ENCODE measurements around the gene ATP11A.

Gene ATP11A

DNA sequence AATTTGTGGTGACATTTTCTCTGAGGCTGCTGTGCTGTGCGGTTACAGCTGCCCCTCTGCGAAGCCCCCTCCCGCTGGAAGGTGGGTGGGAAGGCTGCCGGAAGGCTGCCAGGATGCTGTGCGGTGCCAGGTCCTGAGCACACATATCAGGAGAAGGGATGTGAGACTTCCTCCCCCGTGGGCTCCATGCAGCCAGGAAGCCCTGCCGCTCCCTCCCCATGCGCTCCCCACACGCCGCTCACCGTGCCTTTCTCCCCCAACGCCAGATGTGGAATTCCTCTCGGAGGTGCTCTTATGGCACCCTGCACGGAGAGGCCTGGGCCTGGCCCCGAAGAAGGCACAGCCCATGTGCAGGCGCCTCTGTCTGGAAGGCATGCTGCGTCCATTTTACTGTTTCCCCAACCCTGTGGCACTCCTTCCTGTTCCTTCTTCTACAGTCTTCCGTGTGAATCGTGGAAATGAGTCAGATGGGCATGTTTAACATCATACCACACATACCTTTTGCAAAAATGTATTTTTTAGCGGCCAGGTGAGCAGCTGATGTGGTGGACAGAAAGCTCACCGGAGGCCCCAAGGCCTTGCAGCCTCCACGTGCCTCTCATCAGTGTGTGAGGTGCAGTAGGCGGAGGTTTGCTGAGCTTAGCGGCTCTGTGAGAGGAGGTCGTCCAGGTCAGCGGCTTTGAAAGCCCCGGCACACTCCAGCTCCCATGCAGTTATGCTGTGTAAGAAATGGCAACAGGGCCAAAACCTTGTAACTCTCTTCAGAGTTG lies 88.0 kb downstream of the ATP11A start:
- no peak overlapping the region for H2AFZ ChIP-seq
- H3K4me3 ChIP-seq (ENCODE audit: low read depth, low read length), result no peak overlapping the region
- H3K27me3 ChIP-seq (ENCODE audit: control insufficient read depth, insufficient read depth, low read length), result no peaks in the 10 kb centered on the region
- no peaks in the 10 kb centered on the region for H3K36me3 ChIP-seq (ENCODE audit: control insufficient read depth, insufficient read depth, low read length)
- H3K9me3 ChIP-seq (ENCODE audit: control insufficient read depth, low read length), result no peaks in the 10 kb centered on the region
- TF ChIP-seq, protein P1, sequence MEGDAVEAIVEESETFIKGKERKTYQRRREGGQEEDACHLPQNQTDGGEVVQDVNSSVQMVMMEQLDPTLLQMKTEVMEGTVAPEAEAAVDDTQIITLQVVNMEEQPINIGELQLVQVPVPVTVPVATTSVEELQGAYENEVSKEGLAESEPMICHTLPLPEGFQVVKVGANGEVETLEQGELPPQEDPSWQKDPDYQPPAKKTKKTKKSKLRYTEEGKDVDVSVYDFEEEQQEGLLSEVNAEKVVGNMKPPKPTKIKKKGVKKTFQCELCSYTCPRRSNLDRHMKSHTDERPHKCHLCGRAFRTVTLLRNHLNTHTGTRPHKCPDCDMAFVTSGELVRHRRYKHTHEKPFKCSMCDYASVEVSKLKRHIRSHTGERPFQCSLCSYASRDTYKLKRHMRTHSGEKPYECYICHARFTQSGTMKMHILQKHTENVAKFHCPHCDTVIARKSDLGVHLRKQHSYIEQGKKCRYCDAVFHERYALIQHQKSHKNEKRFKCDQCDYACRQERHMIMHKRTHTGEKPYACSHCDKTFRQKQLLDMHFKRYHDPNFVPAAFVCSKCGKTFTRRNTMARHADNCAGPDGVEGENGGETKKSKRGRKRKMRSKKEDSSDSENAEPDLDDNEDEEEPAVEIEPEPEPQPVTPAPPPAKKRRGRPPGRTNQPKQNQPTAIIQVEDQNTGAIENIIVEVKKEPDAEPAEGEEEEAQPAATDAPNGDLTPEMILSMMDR (IDR thresholded peaks at IDR 0.05), result no peak
- H3K27ac ChIP-seq, result no peak overlapping the region
- H3K4me2 ChIP-seq (ENCODE audit: low read length), result no peak overlapping the region
- no peak overlapping the region for H3K9ac ChIP-seq
- no peaks in the 10 kb centered on the region for H3K4me1 ChIP-seq
- H3K79me2 ChIP-seq, result peaks cover 11% of the 10 kb centered on the region

DNA sequence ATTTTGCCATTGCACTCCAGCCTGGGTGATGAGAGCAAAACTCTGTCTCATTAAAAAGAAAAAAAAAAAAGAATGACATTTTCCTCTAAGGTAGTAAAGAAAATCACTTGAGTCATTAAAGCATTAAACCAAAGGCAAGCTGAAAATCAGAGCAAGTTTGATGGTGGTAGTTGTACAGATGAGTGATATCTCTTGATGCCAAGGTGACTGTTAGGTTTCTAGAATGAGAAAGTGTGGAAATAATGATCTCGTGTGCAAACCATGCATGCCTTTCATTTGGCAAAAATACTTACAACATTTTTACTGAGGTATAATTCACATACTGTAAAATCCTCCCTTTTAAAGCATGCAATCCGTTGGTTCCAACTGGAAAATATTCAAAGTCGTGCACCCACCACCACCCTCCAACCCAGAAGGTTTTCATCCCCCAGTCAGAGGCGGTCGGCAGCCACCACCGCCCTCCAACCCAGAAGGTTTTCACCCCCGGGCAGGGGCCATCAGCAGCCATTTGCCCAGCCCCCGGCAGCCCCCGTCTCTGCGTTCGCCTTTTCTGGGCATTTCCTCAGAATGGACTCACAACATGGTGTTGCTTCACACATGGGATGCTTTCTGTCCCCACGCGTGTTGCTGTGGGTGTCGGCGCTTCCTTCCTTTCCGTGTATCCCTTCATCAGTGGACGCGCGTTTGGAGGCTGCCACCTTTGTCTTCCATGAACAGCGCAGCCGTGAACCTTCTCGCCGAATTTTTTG lies 90.2 kb downstream of the ATP11A start:
- TF ChIP-seq, protein P1 (IDR thresholded peaks at IDR 0.05), result no peak
- Histone ChIP-seq H3K4me1 (no peaks in the 10 kb centered on the region), H2AFZ (no peak overlapping the region), H3K79me2 (peaks cover 8% of the 10 kb centered on the region), H3K27me3 (ENCODE audit: control insufficient read depth, insufficient read depth, low read length) (no peaks in the 10 kb centered on the region), H3K4me2 (ENCODE audit: low read length) (no peak overlapping the region), H3K36me3 (ENCODE audit: control insufficient read depth, insufficient read depth, low read length) (no peaks in the 10 kb centered on the region), H3K27ac (no peak overlapping the region), H3K9me3 (ENCODE audit: control insufficient read depth, low read length) (no peaks in the 10 kb centered on the region), H3K4me3 (ENCODE audit: low read depth, low read length) (no peak overlapping the region), H3K9ac (no peak overlapping the region)

DNA sequence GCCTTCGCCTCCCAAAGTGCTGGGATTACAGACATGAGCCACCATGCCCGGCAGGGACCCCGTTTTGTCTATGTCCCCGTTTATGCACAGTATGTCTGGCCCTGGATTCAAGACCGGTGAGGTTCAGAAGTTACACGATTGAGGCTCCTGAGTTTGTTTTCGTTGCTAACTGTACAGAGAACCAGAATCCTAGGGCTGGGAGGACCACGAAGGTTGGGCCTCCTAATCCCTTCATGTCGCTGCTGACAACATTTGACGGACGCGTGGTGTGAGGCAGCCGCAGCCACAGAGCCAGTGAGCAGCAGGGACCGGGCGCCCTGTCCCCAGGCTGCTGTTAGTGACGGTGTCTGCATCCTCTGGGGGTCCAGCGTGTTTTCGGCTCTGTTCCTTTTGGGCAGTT lies 91.4 kb downstream of the ATP11A start:
- Histone ChIP-seq H3K79me2 (peaks cover 2% of the 10 kb centered on the region), H2AFZ (no peak overlapping the region), H3K27me3 (ENCODE audit: control insufficient read depth, insufficient read depth, low read length) (no peaks in the 10 kb centered on the region), H3K4me3 (ENCODE audit: low read depth, low read length) (no peak overlapping the region), H3K9ac (no peak overlapping the region), H3K27ac (no peak overlapping the region), H3K9me3 (ENCODE audit: control insufficient read depth, low read length) (no peaks in the 10 kb centered on the region), H3K4me1 (no peaks in the 10 kb centered on the region), H3K4me2 (ENCODE audit: low read length) (no peak overlapping the region), H3K36me3 (ENCODE audit: control insufficient read depth, insufficient read depth, low read length) (no peaks in the 10 kb centered on the region)
- TF ChIP-seq, protein P1 (IDR thresholded peaks at IDR 0.05), result no peak

DNA sequence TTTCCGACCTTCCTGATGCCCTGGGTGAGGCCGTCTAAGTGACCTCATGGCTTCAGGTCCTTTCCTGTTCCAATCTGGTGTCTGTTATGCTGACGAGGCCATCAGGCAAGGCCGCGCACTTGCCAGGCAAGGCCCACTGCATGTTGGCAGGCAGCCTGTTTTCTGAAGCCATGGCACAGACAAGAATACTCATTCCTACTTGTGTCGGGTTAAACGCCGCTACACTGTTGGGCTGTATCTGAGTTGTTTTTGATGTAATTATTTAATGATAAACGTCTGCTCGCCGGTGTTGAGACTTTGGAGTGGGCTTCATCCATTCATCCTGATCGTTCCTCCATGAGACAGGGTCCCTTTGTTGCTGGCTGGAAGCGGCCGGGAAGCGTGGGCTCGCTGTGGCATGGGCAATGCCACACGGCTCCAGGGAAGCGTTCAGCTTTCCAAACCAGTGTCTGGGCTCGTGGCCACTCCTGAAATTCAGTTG lies 92.1 kb downstream of the ATP11A start:
- H3K27ac ChIP-seq, result no peak overlapping the region
- H3K4me1 ChIP-seq, result no peaks in the 10 kb centered on the region
- TF ChIP-seq, protein P1 (IDR thresholded peaks at IDR 0.05), result no peak
- H3K4me2 ChIP-seq (ENCODE audit: low read length), result no peak overlapping the region
- no peak overlapping the region for H3K9ac ChIP-seq
- no peak overlapping the region for H3K4me3 ChIP-seq (ENCODE audit: low read depth, low read length)
- H3K9me3 ChIP-seq (ENCODE audit: control insufficient read depth, low read length), result no peaks in the 10 kb centered on the region
- H3K36me3 ChIP-seq (ENCODE audit: control insufficient read depth, insufficient read depth, low read length), result no peaks in the 10 kb centered on the region
- no peaks in the 10 kb centered on the region for H3K79me2 ChIP-seq
- no peak overlapping the region for H2AFZ ChIP-seq
- no peaks in the 10 kb centered on the region for H3K27me3 ChIP-seq (ENCODE audit: control insufficient read depth, insufficient read depth, low read length)

Data from parathyroid adenoma (tissue), 2 donors.